ENCODE results near the gene FAM13A.
"Not testable (repeated sequence)": the region's sequence is repeated elsewhere in the genome, so short reads cannot be mapped to it uniquely, and the experiment has no call there.

FAM13A gene

GRCh38 chr4:89039730-89040338, 17.2 kb downstream of the FAM13A start:
- DNase-seq, result no peak

- DNase-seq, result no peak
These were observed 20.4 kb downstream of the FAM13A start for GRCh38 chr4:89036535-89036934.

- no peak for DNase-seq
These were observed 25.7 kb downstream of the FAM13A start for GRCh38 chr4:89031272-89031671.

GRCh38 chr4:89029591-89029990, 27.4 kb downstream of the FAM13A start:
- DNase-seq, result no peak

- no peak for DNase-seq
These were observed 30.4 kb downstream of the FAM13A start for GRCh38 chr4:89026542-89026941.

GRCh38 chr4:89024051-89024675, 32.8 kb downstream of the FAM13A start:
- no peak for DNase-seq

- no peak for DNase-seq
These were observed 33.8 kb downstream of the FAM13A start for GRCh38 chr4:89023140-89023539.

- no peak for DNase-seq
These were observed 34.4 kb downstream of the FAM13A start for GRCh38 chr4:89022426-89023128.

- no peak for DNase-seq
These were observed 35.3 kb downstream of the FAM13A start for GRCh38 chr4:89021684-89022083.

GRCh38 chr4:89021062-89021461, 35.9 kb downstream of the FAM13A start:
- DNase-seq, result no peak

GRCh38 chr4:89014897-89015296, 42.1 kb downstream of the FAM13A start:
- DNase-seq, result not testable (repeated sequence)

GRCh38 chr4:89009761-89010369, 47.1 kb downstream of the FAM13A start:
- DNase-seq, result no peak

- DNase-seq, result no peak
These were observed 47.9 kb downstream of the FAM13A start for GRCh38 chr4:89009115-89009514.

- no peak for DNase-seq
These were observed 48.8 kb downstream of the FAM13A start for GRCh38 chr4:89008166-89008565.

GRCh38 chr4:89007338-89007939, 49.5 kb downstream of the FAM13A start:
- DNase-seq, result no peak

- DNase-seq, result no peak
These were observed 50.7 kb downstream of the FAM13A start for GRCh38 chr4:89006307-89006706.

- not testable (repeated sequence) for DNase-seq
These were observed 51.9 kb downstream of the FAM13A start for GRCh38 chr4:89005066-89005465.

GRCh38 chr4:89001647-89002445, 55.1 kb downstream of the FAM13A start:
- no peak for DNase-seq

- DNase-seq, result no peak
These were observed 56.1 kb downstream of the FAM13A start for GRCh38 chr4:89000844-89001360.

GRCh38 chr4:89000382-89000781, 56.6 kb downstream of the FAM13A start:
- DNase-seq, result no peak

- no peak for DNase-seq
These were observed 57.5 kb downstream of the FAM13A start for GRCh38 chr4:88999392-88999930.

GRCh38 chr4:88998891-88999290, 58.1 kb downstream of the FAM13A start:
- no peak for DNase-seq
